GM19023 (cell line): Measurements from ENCODE around the gene CCDC39.
A peak's percentile ranks its signal among the peaks of the same experiment; 100 is the strongest.
"Not testable (repeated sequence)": the region's sequence is repeated elsewhere in the genome, so short reads cannot be mapped to it uniquely, and the experiment has no call there.

Experiments
- ATAC-seq: cut with Tn5 transposase; IDR thresholded peaks from one replicate; pipeline ENCODE4 v1.9.1; 2021; ENCODE audit warnings: mild to moderate bottlenecking, moderate library complexity; ENCODE audit not compliant: unreplicated experiment

CCDC39 gene

DNA sequence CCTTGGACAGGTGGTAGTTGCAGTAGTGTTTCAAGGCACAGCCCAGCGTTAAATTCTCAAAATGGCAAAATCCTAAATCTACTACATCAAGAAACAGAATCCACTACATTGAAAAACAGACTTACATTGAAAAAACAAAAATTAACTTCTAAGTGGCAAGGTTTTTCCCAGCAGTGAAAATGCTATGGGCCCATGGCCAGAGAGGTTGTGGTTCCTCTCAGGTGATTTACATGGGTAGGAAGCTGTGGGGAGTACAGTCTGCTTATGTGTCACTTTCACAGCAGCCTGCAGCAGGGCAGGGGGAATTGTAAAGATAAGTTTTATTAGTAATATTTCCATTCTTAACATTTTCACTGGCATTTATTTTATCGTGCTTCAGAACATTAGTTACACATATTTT lies 52.4 kb downstream of the CCDC39 start:
- peak; percentile 94 for ATAC-seq

DNA sequence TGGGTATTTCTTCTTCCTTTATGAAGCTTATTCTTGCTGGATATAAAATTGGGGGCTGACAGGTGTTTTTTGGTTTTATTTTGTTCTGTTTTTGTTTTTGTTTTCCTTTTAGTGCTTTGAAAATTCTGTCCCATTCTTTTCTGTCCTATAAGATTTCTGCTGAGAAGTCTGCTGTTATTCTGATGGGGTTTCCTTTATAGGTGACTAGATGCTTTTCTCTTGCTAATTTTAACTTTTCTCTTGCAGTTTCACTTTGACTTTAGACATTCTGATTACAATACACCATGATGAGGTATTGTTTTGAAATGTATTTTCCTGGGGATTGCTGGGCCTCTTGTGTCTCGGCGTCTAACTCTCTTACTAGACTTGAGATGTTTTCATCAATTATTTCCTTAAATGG lies 54.6 kb downstream of the CCDC39 start:
- no peak for ATAC-seq

DNA sequence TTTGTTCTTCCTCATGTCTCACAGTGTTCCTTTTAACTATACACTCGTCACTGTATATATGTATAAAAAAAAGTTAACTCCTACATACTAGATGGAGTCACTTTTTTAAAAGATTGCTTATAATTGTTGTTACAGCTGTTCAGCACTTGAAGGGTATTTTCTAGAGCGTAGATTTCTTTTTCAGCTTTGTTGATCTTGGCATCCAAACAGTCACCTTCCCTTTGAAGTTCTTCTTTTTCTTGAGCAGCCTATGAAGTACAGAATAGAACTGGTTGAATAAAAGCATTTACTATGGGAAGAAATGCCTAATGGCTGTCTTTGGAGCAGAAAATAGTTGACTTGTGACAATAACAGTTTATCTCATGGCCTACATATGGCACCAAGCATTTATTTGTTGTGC lies 59.6 kb downstream of the CCDC39 start:
- ATAC-seq = no peak

DNA sequence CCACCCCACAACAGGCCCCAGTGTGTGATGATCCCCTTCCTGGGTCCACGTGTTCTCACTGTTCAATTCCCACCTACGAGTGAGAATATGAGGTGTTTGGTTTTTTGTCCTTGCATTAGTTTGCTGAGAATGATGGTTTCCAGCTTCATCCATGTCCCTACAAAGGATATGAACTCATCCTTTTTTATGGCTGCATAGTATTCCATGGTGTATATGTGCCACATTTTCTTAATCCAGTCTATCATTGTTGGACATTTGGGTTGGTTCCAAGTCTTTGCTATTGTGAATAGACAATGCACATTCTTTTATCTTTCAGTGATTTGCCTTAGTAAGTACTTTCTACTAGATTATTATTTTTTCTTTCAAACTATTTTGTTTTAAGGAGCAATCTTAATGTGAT lies 60.7 kb downstream of the CCDC39 start:
- ATAC-seq = not testable (repeated sequence)

DNA sequence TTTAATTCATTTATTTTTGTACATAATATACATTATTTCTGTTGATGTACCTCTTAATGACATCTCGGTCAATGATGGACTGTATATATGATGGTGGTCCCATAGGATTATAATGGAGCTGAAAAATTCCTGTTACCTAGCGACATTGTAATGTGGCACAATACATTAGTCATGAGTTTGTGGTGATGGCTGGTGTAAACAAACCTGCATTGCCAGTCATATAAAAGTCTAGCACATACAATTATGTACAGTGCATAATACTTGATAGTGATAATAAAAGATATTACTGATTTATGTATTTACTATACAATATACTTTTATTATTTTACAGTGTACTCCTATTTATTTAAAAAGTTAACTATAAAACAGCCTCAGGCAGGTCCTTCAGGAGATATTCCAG lies 62.2 kb downstream of the CCDC39 start:
- ATAC-seq = no peak

DNA sequence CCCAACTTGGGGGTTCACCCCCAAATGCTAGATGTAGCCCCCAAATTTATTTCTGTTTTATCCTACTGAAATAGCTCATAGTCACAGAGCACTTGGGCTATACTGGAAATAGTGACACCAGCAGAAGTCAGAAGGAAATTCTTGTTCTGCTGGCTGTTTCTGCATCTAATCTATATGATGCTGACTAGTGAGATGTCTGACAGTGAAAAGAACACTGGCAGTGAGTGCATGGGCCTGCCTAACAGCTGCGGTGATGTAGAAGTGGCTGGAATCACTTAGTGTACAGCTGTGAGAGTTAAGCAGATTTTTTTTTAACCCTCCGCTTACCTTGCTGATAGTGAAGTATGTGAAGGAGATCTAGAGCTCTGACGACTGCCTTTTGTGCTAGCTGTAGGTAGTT lies 63.3 kb downstream of the CCDC39 start:
- no peak for ATAC-seq

DNA sequence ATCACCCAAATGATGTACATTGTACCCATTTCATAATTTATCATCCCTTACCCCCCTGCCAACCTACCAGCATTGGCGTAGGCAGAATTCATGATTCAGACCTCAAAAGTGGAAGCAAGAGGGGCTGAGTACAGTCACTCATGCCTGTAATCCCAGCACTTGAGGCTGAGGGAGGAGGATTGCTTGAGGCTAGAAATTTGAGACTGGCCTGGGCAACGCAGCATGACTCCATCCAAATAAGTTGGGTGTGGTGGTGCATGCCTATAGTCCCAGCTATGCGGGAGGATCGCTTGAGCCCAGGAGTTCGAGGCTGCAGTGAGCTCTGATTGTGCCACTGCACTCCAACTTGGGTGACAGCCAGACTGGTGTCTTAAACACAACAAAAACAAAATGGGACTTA lies 66.9 kb downstream of the CCDC39 start:
- no peak for ATAC-seq

DNA sequence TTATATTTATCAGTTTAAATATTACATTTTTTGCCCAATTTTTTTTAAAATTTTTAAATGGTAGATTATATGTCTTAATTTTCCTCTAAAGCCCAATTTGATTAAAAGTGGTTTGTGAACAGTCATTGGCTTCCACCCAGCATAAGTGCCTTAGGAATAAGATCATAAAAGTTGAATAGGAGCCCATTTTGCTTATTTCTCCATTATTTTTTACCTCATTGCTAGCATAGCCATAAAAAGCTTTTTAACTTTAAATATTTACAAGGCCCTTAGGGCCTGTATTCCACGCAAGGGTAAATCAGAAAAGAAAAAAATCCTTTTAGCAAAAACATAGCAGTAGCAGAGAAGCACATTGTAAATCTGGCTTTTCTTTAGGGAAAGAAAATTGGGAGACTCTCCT lies 68.3 kb downstream of the CCDC39 start:
- ATAC-seq = no peak

DNA sequence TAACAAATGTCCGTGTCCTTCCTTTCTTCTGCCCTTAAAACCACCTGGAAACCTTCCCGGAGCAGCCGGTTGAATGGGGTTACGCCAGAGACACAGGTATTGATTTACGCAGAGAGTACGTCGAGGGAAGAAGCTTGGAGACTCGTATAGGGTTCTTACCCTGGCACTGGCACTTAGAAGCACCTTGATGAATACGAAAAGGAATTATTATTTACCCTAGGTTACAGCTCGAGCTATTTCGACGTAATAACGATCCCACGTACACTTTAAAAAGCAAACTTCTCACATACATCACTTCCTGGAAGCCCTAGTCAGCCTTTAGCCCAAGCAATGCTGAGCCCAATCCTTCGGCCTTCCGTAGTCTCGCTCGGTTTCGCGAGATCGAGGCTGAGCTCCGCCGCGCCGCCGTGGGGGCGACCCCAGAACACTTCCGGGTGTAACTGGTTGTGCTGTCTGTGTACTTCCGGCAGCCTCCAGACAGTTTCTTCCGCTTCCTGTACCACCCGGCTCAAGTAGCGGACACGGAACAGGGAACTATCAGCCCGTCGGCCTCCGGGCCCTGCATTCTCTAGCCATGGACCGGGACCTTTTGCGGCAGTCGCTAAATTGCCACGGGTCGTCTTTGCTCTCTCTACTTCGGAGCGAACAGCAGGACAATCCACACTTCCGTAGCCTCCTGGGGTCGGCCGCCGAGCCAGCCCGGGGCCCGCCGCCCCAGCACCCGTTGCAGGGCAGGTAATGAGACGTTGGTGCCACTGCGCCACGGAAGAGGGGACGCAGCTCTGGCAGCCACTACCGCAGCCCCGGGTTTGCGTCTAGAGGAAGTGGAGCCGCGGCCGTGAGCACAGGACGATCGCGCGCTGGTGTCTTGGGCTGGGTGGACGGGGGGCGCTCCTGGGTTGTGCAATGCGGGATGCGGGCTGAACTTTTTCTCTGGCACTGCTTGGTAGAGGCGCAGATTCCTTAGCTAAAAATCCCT lies 77.3 kb downstream of the CCDC39 start, which contains the start of gene TTC14:
TSS of gene TTC14 (plus strand) at position 476 of the 979 bp plus-strand sequence. CDS start at position 575, 99 bp downstream.
- ATAC-seq = peak; percentile 98

DNA sequence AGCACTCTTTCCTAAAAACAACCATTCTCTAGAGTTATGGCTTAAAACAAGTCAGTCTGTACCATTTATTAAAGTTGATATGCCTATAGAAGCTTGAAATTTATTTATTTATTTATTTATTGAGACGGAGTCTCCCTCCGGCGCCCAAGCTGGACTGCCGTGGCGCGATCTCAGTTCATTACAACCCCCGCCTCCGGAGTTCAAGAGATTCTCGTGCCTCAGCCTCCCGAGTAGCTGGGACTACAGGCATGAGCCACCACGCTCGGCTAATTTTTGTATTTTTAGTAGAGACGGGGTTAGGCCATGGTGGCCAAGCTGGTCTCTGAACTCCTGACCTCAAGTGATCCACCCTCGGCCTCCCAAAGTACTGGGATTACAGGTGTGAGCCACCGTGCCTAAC lies 78.8 kb downstream of the CCDC39 start:
- no peak for ATAC-seq

DNA sequence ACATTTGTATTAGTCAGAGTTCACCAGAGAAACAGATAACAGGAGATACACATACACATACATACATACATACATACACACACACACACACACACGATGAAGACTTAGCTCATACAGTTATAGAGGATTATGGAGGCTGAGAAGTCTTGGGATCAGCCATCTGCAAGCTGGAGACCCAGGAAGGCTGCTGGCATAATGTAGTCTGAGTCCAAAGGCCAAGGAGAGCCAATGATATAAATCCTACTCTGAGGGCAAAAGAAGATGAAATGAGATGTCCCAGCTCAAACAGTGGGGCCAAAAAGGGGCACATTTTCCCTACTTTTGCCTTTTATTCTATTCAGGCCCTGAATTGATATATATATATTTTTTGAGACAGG lies 83.7 kb downstream of the CCDC39 start:
- ATAC-seq = no peak

DNA sequence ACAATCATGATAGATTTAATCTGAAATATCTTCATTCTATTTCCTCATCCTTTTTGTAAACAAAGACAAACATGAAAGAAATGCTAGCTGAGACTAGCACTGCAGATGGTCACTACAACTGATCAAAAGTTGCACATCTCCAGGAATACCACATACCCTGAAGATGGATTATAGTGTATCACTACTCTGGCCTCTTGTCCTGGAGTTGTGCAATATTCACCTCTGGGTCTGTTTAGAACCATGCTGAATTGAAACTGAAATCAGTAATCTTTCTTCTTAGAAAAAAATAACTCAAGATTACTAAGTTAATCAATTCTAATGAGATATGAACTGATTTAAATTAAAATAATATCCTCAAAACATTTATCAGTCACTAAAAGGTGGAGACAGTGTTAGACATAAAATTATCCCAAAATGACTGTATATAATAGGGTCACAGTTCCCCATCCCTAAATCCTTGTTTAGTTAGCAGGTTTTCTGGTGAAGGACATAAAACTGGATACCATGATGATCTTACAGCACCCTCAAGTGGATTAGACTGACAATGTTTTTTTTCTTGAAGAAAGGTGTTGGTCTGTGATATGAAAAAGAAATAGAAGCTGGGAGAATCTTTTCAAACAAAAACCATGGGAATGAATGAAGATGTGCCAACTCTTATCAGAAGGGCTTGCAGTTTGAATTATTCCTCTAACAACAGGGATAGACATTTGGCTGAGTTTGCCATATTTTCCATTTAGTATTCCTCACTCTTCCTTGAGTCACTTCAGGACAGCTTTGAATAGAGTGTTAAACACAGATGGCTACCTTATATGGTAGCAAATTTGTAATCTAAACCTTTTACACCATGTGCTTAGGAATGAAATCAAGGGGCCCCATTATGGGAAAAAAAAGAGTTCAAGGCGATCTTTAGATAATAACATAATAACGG lies 84.4 kb downstream of the CCDC39 start:
- ATAC-seq = peak; percentile 62

DNA sequence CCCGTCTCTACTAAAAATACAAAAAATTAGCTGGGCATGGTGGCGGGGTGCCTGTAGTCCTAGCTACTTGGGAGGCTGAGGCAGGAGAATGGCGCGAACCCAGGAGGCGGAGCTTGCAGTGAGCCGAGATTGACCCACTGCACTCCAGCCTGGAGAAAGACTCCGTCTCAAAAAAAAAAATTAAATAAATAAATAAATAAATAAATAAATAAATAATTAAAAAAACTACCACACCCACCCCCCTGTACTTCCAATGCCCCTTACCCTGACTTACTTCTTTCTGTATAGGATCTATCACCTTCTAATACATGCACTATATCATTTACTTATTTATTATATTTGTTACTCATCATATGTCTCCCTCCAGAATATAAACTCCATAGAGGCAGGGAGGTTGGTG lies 85.7 kb downstream of the CCDC39 start:
- not testable (repeated sequence) for ATAC-seq

DNA sequence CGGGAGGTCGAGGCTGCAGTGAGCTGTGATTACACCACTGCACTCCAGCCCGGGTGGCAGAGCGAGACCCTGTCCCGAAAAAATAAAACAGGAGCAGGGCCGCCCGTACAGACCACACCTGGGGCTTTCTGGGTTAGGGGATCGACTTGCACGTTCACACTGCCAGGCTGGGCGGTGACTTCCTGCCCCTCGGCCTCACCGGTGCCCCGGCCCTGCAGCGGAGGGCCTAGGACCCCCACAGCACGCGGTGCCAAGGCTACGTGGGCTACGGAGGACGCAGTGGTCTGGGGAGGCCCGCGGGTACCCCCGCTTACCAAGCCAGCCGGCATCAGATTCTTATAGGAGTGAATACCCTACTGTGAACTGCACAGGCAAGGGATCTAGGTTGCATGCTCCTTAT lies 88.9 kb downstream of the CCDC39 start:
- no peak for ATAC-seq

DNA sequence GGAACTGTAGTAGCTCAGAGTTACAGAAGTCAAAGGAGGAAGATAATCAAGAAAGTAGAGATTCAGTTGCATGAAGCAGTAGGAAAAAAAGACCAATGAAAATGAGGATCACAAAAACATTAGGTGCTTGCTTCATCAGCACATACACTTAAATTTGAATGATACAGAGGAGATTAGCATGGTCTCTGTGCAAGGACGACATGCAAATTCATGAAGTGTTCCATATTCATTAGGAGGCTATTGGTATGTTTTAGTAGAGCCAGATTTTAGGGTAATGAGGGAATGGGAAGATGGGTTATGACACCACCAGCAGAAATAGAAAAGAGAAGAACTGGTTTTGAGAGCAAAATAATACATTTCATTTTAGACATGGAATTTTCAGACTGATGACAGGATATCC lies 98.4 kb downstream of the CCDC39 start:
- ATAC-seq = no peak

DNA sequence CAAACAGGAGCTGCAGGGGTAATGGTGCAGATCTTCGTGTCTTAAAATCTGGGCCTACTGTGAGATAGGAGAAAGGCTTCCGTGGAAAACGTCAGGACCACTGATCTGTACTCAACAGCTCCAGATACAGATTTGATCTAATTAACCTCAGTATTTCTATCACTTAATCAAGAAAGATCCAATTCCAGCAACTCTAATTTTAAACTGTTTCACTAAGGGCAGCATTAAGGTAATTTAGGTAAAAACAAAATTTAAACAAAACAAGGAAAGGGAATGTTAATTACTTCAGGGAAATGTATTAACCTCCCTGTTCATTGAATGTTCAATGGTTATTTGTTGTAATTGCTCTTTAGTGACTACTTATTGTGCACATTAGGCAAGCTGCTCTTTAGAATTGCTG lies 103.7 kb downstream of the CCDC39 start:
- ATAC-seq = no peak

DNA sequence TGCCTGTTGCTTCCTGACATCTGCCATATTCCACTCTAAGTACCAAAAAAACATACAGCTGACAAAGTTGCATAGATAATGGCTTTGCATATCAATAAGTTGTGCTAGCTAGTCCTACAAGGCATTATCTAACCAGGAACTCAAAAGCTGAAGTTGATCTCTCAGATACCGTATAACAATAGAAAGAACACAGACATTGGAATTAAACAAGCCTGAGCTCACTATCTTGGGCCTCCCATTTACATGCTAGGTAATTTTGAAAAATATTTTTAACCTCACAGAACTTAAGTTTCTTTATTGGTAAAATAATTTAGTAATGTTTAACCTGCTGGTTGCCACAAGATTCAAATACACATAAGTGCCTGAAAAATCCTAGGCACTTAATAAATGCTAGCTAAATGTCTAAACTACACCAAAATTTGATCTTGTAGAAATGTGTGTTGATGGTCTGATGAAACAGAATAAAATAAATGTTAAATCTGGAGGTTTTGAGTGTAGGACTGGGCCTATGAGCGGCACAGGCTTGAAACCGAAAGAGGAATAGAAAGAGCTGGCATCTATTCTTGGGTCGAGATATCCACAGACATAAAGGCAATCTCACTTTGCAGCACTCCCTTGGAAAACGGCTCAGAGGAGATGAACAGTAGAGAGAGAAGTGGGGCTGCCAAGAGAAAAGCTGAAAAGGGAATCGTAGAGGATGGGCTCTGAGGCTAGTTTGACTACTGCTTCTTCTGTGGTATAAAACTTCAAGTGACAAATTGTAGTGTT lies 107.3 kb downstream of the CCDC39 start:
- peak; percentile 77 for ATAC-seq

DNA sequence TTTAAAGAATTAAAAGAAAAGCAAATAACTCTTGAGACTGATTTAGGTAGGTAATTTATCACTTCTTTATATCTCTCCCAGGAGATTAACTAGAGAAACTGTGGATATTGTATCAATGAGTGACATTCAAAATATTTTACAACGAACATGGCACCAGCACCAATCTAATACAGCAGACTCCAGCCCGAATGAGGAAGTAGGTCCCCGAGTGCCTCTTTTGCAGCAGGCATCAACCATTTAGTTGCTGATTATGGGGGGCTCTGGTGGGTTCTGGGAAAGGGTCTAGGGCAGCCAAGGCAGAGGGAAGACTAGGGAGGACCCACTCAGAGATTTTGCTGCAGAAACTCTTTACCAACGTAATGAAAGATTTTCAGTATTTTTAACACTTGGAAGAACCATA lies 109.1 kb downstream of the CCDC39 start:
- ATAC-seq = no peak

DNA sequence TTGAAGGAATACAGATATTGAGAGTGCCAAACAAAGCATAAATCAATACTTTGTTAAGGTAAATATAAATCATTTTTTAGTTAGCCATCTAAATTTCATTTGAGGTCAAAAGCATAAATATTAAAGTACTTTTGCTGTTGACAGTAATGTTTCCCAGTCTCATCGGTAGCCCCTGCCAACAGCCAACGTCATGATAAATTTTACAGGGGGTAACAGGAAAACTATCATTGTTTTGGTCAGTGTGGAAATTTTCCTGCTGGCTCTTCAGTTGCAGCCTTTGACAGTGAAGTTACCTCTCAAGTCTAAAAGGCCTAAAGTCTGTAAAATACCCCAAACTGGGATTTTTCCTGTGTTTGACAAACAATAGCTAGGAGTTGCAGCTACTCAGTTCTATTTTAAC lies 114.6 kb downstream of the CCDC39 start:
- ATAC-seq = no peak
